Measurements from ENCODE around the gene EPHB1. TPM values are rescaled to one million over a fixed set of nuclear protein-coding genes. Genes with fewer than 3 reads are reported as not detected.

Gene EPHB1
- total RNA-seq, 1 experiment from 2014 or later = 0.11 TPM

GRCh38 chr3:135238871-135239614 is 444.0 kb downstream of the EPHB1 start:
- BruUV-seq (replicated peaks) = no TSS peak

DNA sequence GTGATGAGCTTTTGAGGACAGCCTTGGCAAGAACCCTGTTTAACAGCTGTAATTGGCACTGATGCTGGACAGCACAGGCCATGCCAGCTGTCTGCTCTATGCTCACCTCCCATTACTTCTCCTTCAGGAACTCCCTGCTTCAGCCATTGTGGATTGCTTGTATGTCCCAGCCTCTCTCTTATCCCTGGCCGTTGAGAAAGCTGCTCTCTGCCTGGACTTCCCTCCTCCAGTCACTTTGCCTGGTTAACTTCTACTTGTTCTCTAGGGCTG is 444.5 kb downstream of the EPHB1 start:
- CTCF ChIA-PET = no interaction called here
- intact Hi-C loops (cut with micrococcal nuclease; ENCODE audit: unreplicated experiment) = no loop called here
- no TSS peak for BruUV-seq (replicated peaks)

More at GRCh38 chr3:135238871-135239614, 444.0 kb downstream of the EPHB1 start:
- Histone ChIP-seq H3K36me3 (ENCODE audit: insufficient read depth, low read length, poor library complexity, severe bottlenecking) (no peaks in the 10 kb centered on the region), H3K27ac (ENCODE audit: low read depth, low read length, poor library complexity, severe bottlenecking) (no peak overlapping the region), H3K9me3 (ENCODE audit: low read depth, low read length, poor library complexity, severe bottlenecking) (no peaks in the 10 kb centered on the region), H3K4me1 (ENCODE audit: insufficient read depth, low read length, poor library complexity, severe bottlenecking) (no peaks in the 10 kb centered on the region), H3K27me3 (replicated peaks; ENCODE audit: insufficient read depth, low read depth, low read length, poor library complexity) (no peaks in the 10 kb centered on the region), H3K4me3 (ENCODE audit: low read depth, low read length, poor library complexity, severe bottlenecking) (no peak overlapping the region)
- no peak for DNase-seq (ENCODE audit: low spot score)
- POLR2A ChIA-PET (ENCODE audit: low non-redundant PET) = no interaction called here
- CTCF ChIA-PET = no interaction called here
- intact Hi-C loops (cut with micrococcal nuclease; ENCODE audit: unreplicated experiment) = no loop called here
- TF ChIP-seq, protein P1, sequence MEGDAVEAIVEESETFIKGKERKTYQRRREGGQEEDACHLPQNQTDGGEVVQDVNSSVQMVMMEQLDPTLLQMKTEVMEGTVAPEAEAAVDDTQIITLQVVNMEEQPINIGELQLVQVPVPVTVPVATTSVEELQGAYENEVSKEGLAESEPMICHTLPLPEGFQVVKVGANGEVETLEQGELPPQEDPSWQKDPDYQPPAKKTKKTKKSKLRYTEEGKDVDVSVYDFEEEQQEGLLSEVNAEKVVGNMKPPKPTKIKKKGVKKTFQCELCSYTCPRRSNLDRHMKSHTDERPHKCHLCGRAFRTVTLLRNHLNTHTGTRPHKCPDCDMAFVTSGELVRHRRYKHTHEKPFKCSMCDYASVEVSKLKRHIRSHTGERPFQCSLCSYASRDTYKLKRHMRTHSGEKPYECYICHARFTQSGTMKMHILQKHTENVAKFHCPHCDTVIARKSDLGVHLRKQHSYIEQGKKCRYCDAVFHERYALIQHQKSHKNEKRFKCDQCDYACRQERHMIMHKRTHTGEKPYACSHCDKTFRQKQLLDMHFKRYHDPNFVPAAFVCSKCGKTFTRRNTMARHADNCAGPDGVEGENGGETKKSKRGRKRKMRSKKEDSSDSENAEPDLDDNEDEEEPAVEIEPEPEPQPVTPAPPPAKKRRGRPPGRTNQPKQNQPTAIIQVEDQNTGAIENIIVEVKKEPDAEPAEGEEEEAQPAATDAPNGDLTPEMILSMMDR (conservative IDR thresholded peaks at IDR 0.05; ENCODE audit: low read depth, low read length) = no peak
- TF ChIP-seq EZH2 (IDR thresholded peaks at IDR 0.05; ENCODE audit: borderline replicate concordance, low read depth, low read length, poor library complexity, severe bottlenecking) = no peak

DNA sequence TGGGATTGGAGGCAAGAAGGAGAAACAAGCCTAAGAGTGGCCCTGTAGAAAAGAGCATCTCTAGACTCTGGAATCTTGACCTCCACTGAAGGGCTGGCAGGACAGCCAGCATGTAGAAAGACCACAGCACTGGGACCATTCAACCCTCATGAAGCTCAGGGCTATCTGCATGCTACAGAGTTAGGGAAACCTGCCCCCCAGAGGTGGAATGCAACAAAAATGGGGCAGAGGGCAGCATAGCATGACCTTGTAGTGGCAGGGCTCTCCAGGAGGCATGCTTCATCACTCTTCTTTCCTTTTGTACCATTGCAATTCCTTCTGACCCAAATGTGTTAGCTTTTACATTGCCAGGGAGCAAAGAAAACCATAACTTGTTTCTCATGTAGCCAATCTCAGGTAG is 445.4 kb downstream of the EPHB1 start:
- TF ChIP-seq EZH2 (IDR thresholded peaks at IDR 0.05; ENCODE audit: borderline replicate concordance, low read depth, low read length, poor library complexity, severe bottlenecking) = no peak
- TF ChIP-seq, protein P1 (conservative IDR thresholded peaks at IDR 0.05; ENCODE audit: low read depth, low read length) = no peak
- Histone ChIP-seq H3K27me3 (replicated peaks; ENCODE audit: insufficient read depth, low read depth, low read length, poor library complexity) (no peaks in the 10 kb centered on the region), H3K4me3 (ENCODE audit: low read depth, low read length, poor library complexity, severe bottlenecking) (no peak overlapping the region), H3K9me3 (ENCODE audit: low read depth, low read length, poor library complexity, severe bottlenecking) (no peaks in the 10 kb centered on the region), H3K36me3 (ENCODE audit: insufficient read depth, low read length, poor library complexity, severe bottlenecking) (no peaks in the 10 kb centered on the region), H3K4me1 (ENCODE audit: insufficient read depth, low read length, poor library complexity, severe bottlenecking) (no peaks in the 10 kb centered on the region), H3K27ac (ENCODE audit: low read depth, low read length, poor library complexity, severe bottlenecking) (no peak overlapping the region)
- no peak for DNase-seq (ENCODE audit: low spot score)
- intact Hi-C loops (cut with micrococcal nuclease; ENCODE audit: unreplicated experiment) = no loop called here
- CTCF ChIA-PET = no interaction called here
- POLR2A ChIA-PET (ENCODE audit: low non-redundant PET) = no interaction called here
- no TSS peak for BruUV-seq (replicated peaks)

More for the DNA sequence above, 444.5 kb downstream of the EPHB1 start:
- Histone ChIP-seq H3K36me3 (ENCODE audit: insufficient read depth, low read length, poor library complexity, severe bottlenecking) (no peaks in the 10 kb centered on the region), H3K27me3 (replicated peaks; ENCODE audit: insufficient read depth, low read depth, low read length, poor library complexity) (no peaks in the 10 kb centered on the region), H3K4me1 (ENCODE audit: insufficient read depth, low read length, poor library complexity, severe bottlenecking) (no peaks in the 10 kb centered on the region), H3K9me3 (ENCODE audit: low read depth, low read length, poor library complexity, severe bottlenecking) (no peaks in the 10 kb centered on the region), H3K4me3 (ENCODE audit: low read depth, low read length, poor library complexity, severe bottlenecking) (no peak overlapping the region), H3K27ac (ENCODE audit: low read depth, low read length, poor library complexity, severe bottlenecking) (no peak overlapping the region)
- no peak for DNase-seq (ENCODE audit: low spot score)
- TF ChIP-seq, protein P1 (conservative IDR thresholded peaks at IDR 0.05; ENCODE audit: low read depth, low read length) = no peak
- no peak for TF ChIP-seq EZH2 (IDR thresholded peaks at IDR 0.05; ENCODE audit: borderline replicate concordance, low read depth, low read length, poor library complexity, severe bottlenecking)
- POLR2A ChIA-PET (ENCODE audit: low non-redundant PET) = no interaction called here

Measured in A673 (cell line).